ENCODE data around the gene RMRP.
"Not testable (repeated sequence)": the region's sequence is repeated elsewhere in the genome, so short reads cannot be mapped to it uniquely, and the experiment has no call there.

DNA sequence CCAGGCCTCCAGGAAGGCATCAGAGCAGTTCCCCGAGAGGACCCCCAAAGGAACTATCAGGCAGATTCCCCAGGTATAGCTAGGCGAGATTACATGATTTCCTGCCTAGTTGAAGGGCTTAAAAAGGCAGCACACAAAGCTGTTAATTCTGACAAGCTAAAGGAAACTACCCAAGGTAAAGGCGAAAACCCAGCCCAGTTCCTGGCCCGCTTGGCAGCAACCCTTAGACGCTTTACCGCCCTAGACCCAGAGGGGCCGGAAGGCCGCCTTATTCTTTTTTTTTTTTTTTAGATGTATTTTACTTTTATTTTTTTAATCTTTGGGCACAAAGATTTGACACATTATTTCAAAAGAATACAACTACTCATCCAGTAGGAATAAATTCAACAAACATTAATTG is 19.1 kb downstream of the RMRP start:
- not testable (repeated sequence) for TF ChIP-seq CTCF, POLR2A (IDR thresholded peaks at IDR 0.05)
